GM08714 (cell line): Measurements from ENCODE around the gene CCDC97.
"Not testable (repeated sequence)": the region's sequence is repeated elsewhere in the genome, so short reads cannot be mapped to it uniquely, and the experiment has no call there.

ENCODE experiments used
- H3K4me3 ChIP-seq: fragments of 200-500 bp; sonication (Bioruptor generic); 2 replicates; pipeline ENCODE4 v1.5.1; 2014; ENCODE audit warnings: mild to moderate bottlenecking, low read length, inconsistent platforms
- ZNF274 ChIP-seq: IDR thresholded peaks from 2 replicates; pipeline ENCODE4 v1.6.1; 2012; ENCODE audit warnings: mild to moderate bottlenecking, low read depth, low read length

Gene CCDC97

DNA sequence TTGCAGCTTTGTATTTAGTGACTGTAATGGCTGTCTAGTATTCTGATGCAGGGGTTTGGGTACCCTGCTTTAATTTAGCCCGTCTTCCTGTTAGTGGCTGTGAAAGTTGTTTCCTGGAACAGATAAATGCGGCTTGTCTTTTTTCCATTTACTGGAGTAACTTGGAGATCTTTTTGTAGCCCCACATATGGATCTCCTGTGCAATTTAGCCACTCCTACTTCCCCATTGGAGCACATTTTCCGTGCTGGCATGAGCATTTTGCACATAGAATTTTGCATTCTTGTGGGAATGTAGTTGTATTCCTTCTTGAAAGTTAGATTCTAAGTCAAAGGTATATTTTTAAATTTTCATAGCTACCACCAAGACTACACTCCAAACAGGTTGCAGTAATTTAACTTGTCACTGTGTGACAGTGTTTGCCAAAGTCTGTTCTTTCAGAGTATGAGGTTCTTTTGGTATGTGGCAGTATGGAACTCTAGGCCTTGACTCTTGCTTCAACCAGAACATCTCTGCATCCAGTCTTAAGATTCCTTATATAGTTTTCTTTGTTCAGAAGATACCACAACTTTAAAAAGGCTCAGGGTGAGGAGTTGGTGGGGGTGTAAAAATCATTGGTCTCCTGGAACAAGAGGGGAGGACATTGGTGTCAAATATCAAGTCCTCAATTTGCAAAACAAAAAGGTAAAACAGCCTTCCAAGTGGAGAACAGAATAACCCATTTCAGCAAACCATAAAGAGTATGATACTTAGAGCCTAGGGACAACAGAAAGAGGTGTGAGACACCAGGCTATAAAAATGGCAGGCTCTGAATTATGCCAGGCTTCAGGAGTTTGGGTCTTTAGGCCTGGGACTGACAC, 21.1 kb upstream of the CCDC97 start:
- no peak for TF ChIP-seq ZNF274

DNA sequence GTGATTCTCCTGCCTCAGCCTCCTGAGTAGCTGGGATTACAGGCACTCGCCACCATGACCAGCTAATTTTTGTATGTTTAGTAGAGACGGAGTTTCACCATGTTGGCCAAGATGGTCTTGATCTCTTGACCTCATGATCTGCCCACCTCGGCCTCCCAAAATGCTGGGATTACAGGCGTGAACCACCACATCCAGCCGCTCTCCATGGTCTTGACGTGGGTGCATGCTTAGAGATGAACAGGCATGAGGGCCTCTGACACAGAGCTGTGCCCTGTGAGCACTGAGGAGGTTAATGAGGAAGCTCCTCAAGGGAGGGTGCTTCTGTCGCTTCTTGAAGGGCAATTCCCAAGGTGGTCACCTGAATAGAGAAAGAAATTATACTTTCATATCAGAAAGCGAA, 20.2 kb upstream of the CCDC97 start:
- H3K4me3 ChIP-seq: not testable (repeated sequence)

More for the DNA sequence above, 21.1 kb upstream of the CCDC97 start:
- H3K4me3 ChIP-seq: no peak overlapping the region

DNA sequence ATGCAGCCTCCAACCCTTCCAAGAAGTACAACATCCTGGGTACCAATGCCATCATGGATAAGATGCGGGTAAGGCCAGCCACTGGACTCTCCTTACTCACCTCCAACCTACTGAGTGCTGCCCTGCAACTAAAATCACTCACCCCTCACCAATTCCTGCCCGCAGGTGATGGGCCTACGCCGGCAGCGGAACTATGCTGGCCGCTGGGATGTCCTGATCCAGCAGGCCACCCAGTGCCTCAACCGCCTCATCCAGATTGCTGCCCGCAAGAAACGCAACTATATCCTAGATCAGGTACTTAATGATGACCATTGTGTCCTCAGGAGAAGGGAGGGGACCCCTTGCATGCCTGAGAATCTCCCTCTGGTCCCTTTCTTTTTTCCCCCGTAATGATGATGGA, 15.6 kb upstream of the CCDC97 start:
- no peak overlapping the region for H3K4me3 ChIP-seq
- no peak for TF ChIP-seq ZNF274

DNA sequence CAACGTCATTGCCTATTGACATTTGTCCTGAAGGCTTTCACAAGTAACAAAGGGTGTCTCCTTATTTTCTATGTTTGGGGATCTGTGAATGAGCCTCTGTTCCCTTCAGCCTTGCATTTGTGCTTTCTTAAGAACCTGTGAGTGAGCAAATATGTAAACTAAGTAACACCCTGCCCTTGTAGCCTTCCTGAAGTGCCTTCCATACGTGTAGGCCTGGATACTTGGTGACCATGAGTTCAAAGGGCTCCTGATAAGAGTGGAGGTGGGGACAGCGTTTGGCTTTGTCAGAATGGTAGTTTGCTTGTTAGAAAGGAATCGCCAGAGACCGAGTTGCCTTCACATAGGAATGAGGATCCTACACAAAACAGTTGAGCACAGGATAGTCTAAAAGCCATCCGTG, 14.5 kb upstream of the CCDC97 start:
- H3K4me3 ChIP-seq: no peak overlapping the region
- no peak for TF ChIP-seq ZNF274

DNA sequence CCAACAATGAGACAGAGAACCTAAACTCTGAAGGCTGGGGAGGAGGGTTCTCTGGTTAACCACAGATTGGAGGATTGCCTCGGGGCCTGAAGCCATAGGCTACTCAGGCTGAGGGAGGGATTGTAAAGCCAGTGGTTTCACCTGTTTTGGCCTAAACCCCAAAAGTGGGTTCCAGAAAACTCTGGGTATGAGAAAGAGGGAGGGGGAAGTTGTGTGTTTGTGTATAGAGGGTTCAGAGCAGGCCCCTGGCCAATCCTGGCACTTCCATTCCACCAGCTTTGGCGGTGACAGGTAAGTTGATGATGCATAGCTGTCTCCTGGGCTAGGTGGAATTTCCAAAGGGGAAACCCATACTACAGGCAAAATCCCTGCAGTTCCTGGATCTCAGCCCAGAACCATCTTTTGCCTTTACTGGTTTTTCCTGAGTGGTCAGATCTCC, 13.5 kb upstream of the CCDC97 start:
- H3K4me3 ChIP-seq: no peak overlapping the region
- TF ChIP-seq ZNF274: no peak

DNA sequence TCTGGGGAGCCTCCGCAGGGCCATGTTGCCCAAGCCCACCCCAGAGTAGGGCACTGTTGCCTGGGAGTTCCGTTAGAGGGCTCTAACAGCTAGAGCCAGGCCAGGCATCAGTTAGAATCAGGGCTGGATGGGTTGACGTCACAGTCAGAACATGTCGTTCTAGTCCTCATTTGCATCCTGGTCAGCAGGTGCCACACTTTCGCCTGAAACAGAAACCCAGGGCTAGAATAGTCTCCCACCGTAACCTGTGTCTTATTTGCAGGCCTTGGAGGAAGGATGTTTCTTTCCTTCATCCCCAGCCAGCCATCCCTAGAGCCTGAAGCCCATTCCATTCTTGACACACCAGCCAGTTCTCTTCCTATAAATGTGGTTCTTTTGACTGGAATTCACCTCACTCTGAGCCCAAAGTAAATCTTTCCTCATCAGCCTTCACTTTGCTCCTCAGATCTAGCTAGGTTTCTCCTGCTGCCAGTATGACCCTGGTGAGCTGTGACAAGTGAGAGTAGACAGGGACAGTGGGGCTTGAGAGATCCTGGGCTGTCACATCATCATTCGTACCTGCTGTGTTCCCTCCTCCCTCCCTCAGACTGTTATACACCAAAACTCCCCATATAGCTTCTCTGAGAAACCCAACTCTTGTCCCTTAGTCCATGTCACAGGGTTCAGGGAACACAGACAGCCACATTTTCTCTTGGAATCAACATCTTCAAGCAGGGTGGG, 12.2 kb upstream of the CCDC97 start:
- TF ChIP-seq ZNF274: no peak
- H3K4me3 ChIP-seq: peak overlapping the region; percentile 27; the same call in 1 of the 2 replicates

DNA sequence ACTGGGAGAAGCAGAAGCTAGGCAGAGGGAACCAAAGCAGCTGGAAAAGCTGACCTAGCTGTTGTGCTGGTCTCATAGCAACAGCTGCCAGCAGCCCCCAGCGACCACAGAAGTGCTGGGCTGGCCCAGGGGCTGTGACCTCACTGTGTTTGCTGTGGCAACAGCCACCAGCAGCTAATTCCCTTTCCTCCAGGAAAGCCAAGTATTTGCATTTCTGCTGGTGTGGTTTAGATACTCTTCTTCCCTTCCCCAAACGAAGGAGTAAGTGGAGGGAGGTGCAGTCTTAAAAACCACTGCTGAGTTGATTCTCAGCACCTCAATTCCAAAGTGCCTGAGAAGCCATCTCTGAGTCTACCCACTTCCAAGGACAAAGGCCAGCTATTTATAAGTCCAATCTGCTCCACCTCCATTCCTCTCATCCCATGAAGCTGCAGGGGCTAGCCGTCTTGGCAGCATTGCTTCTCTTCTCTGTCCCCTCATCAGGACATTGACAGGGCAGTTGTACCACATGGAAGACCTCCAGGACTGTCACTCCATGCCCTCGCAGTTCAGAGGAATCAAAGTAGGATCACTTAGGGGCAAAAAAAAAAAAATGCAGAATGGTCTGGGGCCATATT, 11.5 kb upstream of the CCDC97 start:
- H3K4me3 ChIP-seq: peak overlapping the region; percentile 27; the same call in 1 of the 2 replicates
- no peak for TF ChIP-seq ZNF274

DNA sequence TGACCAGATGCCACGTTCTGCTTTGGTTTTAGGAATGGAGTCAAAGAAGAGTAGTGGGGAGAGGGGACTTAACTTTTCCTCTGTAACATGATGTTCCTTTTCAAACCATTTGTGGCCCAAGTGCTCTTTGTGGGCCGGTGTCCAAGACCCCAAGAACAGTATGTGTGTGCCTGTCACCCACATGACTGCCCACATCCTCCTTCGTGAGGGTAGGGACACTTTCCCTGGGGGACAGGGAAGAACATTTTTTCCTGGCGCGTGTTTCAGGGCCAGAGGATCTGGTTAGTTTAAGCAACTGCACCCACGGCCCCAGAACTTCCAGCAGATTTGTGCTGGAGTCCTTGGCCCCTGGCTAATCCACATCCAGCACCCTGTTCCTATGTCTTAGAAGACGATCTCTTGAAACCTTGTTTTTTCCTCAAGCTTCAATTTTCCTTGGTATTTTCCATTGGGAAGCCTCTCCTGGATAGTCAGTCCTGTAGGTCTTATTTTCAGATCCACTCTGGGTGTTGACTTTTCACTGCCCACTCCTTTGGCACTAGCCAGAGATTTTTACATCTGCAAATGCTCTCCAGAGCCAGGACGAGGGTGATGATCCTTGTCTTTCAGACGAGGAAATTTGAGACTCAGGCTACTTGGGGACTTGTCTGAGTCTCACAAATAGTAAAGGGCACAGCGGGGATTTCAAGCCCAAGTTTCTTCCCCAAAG, 10.8 kb upstream of the CCDC97 start:
- TF ChIP-seq ZNF274: no peak
- no peak overlapping the region for H3K4me3 ChIP-seq

DNA sequence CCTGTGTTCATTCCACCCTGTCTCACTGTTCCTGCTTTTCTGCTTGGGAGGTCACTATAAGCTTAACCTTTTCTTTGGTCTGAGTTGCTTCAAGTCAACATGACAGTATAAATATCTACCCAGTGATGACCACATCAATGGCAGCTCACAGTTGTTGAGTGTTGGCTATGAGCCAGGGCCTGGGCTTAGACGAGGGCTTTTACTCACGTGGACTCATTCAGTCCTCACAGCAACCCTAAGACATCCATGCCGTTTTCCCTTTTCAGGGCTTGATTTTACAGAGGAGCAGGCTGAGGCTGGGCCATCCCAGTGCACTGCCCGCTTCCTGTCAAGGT, 10.2 kb upstream of the CCDC97 start:
- H3K4me3 ChIP-seq: no peak overlapping the region

DNA sequence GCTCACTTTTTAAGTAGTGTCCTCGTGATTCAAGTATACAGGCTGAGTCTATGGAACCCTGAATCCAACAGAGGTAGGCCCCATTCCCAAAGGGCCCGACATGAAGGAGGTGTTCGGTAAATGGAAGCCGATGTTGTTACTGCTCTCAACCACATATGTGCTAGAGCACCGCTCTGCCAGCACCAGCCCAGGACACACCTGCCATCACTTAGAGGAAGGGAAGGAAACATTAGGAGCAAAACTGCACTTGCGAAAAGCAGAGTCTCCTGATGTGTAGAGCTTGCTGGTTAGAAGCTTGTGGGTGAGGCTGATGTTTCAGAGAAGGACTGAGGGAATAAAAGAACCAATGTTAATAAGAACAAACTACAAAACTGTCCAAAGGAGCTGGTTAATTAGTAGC, 9.4 kb upstream of the CCDC97 start:
- no peak for TF ChIP-seq ZNF274
- no peak overlapping the region for H3K4me3 ChIP-seq

More for the DNA sequence above, 10.2 kb upstream of the CCDC97 start:
- no peak for TF ChIP-seq ZNF274

DNA sequence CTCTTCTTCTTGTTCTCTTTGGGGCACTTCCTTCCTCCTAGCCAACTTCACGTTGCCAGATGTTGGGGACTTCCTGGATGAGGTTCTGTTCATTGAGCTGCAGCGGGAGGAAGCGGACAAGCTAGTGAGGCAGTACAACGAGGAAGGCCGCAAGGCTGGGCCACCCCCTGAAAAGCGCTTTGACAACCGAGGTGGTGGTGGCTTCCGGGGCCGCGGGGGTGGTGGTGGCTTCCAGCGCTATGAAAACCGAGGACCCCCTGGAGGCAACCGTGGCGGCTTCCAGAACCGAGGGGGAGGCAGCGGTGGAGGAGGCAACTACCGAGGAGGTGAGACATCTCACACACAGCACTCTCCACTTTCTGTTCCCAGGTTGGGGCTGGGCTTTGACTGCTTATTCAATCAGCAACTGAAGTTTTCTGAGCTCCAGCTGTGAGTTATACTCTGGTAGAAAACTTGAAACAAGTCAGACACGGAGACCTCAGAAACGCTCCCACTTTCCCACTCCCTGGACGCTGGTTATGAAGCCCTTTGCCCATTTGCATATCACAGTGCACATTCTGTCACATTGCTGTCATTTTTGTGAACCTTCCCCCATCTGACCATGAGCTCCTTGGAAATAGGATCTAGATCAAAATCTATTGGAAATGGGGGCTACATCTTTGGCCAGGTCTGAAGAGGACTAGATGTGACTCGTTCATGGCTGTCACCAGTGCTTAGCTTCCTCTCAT, 7.2 kb upstream of the CCDC97 start:
- no peak for TF ChIP-seq ZNF274
- H3K4me3 ChIP-seq: peak overlapping the region; percentile 3; the same call in 1 of the 2 replicates

DNA sequence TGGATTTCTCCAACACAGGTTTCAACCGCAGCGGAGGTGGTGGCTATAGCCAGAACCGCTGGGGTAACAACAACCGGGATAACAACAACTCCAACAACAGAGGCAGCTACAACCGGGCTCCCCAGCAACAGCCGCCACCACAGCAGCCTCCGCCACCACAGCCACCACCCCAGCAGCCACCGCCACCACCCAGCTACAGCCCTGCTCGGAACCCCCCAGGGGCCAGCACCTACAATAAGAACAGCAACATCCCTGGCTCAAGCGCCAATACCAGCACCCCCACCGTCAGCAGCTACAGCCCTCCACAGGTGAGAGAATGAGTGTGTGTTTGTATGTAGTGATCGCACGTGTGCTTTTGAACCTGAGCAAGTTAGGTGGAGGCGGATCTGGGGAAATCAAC, 6.0 kb upstream of the CCDC97 start:
- no peak for TF ChIP-seq ZNF274
- H3K4me3 ChIP-seq: no peak overlapping the region

DNA sequence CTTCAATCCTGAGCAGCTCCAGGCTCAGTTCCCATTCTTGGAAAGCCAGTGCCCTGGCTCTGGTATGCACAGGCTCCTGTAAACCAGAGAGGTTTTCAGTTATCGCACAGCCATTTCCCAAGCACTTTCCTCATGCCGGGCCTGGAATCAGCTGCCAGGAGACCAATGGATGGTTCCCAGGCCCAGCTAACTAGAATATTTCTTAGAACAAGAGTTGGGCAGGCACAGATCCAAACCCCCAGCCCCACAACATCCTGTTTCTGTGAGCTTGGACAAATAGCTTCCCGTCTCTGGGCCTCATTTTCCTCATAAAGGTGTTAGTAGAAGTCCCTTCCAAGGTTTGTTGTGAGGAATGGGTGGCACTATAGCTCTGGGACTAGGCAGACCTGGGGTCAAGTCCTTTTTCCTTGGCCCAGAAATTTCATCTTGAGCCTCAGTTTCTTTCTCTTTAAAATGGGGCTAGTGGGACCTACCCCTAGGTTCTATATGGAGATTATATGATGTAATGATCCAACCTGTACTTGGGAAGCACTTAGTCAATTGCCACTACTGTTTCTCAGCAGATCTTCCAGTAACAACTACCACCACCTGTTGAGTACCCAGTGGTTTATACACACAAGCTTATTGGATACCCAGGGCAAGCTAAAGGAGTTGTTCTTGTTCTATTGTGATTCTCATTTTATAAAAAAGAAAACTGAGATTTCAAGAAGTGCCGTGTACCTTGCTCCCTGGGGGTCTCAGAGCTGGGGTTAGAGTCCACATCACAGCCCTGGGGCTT, 5.1 kb upstream of the CCDC97 start:
- no peak for TF ChIP-seq ZNF274
- no peak overlapping the region for H3K4me3 ChIP-seq
